Measurements from ENCODE around the gene EID2.

The EID2 gene

DNA sequence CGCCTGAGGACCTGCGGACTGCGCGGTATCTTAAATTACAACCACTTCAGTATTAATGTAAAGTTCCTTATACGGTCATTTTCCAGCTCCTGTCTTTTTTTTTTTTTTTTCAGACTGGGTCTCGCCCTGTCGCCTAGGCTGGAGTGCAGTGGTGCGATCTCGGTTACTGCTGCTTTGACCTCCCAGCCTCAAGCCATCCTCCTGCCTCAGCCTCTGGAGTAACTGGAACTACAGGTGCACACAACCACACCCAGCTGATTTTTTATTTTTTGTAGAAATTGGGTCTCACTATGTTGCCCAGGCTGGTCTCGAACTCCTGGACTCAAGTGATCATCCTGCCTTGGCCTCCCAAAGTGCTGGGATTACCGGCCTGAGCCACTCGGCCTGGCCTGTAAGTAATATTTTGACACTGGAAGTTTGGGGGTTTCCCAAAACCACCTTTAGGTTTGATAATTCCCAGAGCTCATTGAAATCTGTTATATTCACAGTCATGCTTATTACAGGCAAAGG, 6.9 kb downstream of the EID2 start:
- DNase-seq: no peak

DNA sequence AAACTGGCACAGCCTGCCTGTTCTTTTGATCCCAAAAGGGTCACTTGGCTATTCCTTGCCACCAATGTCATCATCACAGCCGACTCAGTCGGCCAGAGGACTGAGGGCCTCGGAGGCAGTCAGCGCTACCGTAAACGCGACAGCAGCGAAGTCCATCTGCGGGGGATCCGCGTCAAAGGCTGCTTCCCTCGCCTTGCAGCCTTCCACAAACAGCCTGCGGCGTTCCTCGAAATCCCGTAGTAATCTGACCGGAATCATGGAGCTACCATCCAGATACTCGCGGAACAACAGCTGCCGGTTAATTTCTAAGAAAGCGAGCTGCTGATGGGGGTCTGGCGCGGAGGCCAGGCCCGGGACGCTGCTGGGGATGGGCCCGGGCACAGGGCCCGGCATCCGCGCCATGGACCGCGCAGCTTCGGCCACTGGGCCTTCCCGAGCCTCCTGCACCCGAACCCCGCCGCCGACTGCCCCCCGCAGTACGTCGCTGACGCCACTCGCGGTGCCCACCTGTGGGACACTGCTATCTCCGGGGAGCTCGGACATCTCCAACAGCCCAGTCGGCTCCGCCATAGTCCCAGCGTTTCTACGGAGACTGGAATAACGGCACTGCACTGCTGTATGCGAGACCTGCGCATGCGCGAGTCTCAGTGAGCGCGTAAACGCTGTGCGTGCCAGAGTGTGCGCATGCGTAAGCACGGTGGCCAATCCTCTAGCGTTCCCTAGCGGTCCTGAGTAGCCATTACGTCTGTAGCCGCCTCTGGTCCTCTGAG, 7.5 kb downstream of the EID2 start, which contains the start of gene EID2B:
Gene EID2B, minus strand, starts transcription at position 620 of the 770 bp plus-strand sequence. Its CDS starts 50 bp downstream, at position 570.
- peak; percentile 88 for DNase-seq

DNA sequence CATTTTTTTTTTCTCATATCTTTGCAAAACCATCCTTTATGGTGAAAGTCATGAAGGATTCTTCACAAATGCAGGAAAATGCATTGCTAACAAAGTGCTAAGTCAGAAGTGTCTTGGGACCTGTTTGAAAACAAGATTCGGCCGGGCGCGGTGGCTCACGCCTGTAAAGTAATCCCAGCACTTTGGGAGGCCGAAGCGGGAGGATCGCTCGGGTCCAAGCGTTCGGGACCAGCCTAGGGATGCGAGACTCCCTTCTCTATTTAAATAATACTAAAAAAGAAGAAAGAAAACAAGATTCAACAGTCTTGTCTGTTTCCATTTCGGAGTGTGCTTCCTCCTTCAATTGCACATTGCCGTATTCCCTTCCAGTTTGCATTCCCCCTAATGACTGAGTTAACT, 8.1 kb downstream of the EID2 start:
- DNase-seq: no peak

DNA sequence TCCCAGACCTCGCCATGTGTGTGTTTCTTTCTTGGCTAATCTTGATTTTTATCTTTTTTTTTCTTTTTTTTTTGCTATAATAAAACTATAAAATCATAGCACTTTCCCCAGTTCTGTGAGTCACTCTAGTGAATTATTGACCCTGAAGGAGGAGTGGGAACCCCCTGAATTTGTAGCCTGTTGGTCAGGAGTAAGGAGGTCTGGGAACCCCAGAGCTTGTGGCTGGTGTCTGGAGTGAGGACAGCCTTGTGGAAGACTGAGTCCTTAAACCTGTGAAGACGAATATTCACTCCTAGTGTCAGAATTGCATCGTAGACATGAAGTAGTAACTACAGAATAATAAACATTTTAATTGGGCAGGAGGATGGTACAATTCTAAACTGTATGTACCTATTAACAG, 14.8 kb downstream of the EID2 start:
- DNase-seq: no peak

DNA sequence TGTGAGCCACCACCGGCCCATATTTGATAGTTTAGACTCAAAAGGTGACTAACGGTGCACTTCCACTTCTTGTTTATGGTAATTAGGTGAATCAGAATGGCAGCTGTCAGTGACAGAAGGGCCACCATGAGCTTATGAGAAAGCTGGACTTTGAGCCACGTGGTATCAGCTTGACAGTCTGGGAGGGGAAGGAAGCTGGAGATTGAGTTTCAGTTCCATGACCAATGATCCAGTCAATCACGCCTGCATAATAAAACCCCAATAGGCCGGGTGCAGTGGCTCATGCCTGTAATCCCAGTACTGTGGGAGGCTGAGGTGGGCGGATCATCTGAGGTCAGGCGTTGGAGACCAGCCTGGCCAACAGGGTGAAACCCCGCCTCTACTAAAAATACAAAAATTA, 15.5 kb downstream of the EID2 start:
- no peak for DNase-seq

DNA sequence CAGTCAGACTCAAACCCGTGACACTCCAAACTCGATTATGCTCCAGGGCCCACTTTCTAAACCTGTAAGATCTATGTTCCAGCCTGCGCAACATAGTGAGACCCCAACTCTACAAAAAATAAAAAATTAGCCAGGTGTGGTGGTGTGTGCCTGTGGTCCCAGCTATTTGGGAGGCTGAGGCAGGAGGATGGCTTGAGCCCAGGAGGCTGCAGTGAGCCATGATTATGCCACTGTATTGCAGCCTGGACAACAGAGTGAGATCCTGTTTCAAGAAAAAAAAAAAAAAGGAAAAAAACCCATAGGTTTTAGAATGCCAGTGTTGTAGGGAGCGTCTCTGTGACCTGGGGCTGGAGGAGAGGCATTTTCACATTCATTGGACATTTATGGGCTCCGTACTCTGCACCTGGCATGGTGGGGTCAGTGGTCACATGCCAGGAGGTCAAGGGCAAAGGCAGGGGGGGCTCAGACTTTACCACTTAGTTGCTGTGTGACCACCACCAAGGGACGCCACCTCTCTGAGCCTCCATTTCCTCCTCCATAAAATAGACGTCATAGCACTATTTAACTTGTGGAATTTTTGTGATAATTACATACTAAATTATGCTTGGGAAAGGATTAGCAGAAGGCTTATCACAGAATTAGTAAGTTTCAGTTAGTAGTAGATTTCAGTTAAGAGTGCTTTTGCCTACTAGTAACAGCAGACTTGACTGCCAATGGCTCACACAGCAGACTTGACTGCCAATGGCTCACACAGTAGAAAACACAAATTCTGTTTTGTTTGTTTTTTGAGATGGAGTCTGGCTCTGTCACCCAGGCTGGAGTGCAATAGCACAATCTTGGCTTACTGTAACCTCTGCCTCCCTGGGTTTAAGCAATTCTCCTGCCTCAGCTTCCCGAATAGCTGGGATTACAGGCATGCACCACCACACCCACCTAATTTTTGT, 19.1 kb downstream of the EID2 start:
- no peak for DNase-seq

DNA sequence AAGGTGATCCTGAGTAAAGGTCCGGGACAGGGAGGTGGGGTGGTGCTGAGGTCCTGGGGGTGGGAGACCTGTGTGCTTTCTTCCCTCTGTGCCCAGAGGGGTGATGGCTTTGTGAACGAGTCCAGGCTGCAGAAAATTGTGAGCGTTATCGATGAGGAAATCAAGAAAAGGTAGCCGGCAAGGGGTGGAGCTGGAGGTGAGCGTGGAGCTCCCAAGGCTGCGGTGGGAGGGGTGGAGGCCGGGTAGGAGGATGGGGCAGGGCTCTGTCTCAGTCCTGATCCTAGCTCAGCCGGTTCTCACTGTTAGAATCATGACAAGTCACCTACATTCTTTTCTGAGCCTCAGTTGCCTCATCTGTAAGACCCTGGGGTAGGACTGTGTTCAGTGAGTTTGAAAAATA, 21.0 kb downstream of the EID2 start:
- DNase-seq: peak; percentile 14

DNA sequence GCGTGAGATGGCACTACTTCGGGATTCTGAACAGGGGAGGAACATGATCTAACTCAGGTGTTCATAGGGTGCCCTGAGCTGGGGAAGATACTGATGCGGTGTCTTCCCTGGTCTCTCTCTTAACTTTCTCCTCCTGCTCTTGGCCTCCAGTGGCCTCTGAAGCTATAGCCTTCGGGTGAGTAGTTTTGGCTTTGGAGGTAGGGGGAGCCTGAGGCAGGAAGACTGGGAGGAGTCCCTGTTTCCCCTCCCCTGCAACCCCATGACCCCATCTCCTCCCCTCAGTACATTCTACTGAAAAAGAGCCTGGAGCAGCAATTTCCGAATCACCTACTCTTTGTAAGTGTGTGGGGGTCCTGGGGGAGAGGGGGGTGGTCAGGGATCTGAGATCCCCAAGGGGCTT, 21.5 kb downstream of the EID2 start:
- peak; percentile 21 for DNase-seq

DNA sequence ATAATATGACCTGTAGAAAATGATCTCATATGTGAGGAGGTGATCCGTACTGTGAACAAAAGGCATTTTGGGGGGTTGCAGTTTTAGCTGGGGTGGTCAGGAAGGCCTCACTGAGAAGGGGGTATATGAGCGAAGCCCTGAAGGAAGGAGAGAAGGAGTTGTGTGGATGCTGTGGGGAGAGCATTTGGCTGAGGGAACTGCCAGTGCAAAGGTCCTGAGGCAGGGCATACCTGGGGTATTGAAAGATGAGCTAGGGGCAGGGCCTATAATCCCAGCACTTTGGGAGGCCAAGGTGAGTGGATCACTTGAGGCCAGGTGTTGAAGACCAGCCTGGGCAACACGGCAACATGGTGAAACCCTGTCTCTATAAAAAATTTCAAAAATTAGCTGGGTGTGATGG, 22.5 kb downstream of the EID2 start:
- DNase-seq: no peak

DNA sequence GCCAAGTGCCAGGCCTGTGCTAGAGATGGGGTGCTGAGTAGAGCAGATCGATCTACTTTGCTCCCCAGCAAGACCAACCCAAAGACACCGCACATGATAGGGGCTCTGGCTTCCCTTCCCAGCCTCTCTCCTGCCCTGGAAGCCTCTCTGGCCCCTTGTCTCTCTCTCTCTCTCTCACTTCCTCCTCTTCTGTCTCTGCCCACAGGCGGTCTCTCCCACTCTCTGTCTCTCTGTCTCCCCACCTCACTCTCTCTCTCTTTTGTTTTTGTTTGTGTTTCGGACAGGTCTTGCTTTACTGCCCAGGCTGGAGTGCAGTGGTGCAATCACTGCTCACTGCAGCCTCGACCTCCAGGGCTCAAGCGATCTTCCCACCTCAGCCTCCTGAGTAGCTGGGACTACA, 23.7 kb downstream of the EID2 start:
- DNase-seq: no peak

DNA sequence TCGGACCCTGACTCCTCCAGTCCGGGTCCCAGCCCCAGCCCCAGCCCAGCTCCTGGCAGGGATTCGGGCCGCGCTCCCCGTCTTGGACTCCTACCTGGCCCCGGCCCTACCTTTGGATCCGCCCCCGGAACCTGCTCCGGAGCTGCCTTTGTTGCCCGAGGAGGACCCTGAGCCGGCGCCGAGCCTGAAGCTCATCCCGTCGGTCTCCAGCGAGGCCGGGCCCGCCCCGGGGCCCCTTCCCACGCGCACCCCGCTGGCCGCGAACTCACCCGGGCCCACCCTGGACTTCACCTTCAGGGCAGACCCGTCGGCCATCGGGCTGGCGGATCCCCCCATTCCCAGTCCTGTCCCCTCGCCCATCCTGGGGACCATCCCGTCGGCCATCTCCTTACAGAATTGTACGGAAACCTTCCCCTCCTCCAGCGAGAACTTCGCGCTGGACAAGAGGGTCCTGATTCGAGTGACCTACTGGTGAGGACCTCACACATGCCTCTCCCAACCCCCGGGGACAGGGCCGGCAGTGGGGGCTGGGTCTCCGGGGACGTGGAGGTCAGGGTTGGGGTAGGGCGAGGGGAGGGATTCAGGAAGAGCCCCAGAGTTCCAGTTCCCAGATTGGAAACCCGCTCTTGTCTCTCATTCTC, 24.3 kb downstream of the EID2 start:
- no peak for DNase-seq

DNA sequence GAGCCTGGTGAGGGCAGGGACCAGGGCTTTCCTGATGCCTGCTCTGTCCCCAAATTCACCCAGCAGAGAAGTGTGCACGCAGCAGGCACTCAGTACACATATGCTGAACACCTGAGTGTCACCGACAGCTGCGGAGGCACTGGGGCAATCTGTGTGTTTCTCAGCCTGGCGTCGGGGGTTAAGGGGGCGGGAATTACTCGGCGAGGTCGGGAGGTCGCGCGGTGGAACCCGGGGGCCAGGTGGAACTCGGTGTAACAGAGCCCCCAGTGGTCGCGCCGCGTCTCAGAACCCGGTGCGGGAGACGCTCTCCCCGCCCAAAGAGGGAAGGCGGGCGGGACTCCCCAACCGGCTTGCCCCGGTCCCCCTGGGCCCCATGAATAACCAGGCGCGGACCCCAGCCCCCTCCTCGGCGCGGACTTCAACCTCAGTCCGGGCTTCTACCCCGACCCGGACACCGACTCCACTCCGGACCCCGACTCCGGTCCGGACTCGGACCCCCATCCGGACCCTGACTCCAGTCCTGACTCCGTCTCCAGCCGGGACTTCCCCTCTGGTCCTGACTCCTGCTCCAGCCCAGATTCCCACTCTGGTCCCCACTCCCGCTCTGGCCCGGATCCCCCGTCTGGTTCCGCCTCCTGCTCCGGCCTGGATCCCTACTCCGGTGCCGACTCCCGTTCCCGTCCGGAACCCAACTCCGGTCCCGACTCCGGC, 25.0 kb downstream of the EID2 start, which contains the start of gene SELENOV:
Gene SELENOV, plus strand, starts transcription at position 300 of the 711 bp plus-strand sequence. Its CDS starts 74 bp downstream, at position 374.
- no peak for DNase-seq

DNA sequence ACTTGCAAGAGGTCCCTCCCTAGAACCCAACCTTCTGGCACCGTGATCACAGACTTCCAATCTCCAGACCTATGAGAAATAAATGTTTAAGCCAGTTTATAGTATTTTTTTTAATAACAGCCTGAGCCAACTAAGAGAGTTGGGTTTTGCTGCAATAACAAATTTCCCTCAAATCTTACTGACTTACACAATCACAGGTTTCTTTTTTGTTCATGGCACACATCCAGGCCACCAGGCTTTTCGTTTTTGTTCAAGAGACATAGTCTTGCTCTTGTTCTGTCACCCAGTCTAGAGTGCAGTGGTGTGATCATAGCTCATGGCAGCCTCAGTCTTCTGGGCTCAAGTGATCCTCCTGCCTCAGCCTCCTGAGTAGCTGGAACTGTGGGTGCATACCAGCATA, 27.0 kb downstream of the EID2 start:
- no peak for DNase-seq

DNA sequence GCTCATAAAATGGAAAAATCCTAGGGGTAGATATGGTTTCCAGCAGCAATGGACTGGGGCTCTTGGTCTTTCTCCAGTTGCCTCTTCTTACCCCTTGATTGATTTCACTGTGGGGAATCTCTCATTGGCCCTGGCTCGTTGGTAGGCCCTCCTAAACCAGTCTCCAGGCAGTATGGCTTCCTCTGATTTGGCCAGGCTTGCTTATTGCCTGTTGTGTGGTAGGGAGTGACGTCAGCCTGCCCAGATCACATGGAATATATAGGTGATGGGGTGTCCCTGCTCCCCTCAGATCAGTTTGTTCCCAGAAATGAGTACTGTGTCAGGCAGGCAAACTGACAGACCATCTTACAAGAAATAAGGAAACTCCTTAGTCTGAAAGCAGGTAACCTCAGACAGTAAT, 30.7 kb downstream of the EID2 start:
- DNase-seq: no peak

DNA sequence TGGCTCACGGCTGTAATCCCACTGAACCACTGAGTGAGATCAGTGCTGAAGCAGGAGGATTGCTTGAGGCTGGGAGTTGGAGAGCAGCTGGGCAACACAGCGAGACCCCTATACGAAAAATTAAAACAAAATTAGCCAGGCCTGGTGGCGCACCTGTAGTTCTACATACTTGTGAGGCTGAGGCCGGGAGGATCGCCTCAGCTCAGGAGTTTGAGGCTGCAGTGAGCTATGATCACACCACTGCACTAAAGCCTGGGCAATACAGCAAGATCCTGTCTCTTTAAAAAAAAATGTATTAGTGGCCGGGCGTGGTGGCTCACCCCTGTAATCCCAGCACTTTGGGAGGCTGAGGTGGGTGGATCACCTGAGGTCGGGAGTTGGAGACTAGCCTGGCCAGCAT, 31.3 kb downstream of the EID2 start:
- DNase-seq: no peak

DNA sequence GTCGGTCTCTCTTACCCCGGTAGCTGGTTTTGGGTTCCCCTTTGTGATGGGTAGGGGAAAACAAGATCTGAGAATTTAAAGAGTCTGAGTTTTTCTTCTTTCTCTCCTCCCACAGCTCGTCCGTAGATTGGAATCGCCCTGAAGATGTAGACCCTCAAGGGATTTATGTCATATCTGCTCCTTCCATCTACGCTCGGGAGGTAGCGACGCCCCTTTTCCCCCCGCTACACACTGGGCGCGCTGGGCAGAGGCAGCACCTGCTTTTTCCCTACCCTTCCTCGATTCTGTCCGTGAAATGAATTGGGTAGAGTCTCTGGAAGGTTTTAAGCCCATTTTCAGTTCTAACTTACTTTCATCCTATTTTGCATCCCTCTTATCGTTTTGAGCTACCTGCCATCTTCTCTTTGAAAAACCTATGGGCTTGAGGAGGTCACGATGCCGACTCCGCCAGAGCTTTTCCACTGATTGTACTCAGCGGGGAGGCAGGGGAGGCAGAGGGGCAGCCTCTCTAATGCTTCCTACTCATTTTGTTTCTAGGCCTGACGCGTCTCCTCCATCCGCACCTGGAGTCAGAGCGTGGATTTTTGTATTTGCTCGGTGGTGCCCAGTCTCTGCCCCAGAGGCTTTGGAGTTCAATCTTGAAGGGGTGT, 32.1 kb downstream of the EID2 start:
- DNase-seq: no peak

DNA sequence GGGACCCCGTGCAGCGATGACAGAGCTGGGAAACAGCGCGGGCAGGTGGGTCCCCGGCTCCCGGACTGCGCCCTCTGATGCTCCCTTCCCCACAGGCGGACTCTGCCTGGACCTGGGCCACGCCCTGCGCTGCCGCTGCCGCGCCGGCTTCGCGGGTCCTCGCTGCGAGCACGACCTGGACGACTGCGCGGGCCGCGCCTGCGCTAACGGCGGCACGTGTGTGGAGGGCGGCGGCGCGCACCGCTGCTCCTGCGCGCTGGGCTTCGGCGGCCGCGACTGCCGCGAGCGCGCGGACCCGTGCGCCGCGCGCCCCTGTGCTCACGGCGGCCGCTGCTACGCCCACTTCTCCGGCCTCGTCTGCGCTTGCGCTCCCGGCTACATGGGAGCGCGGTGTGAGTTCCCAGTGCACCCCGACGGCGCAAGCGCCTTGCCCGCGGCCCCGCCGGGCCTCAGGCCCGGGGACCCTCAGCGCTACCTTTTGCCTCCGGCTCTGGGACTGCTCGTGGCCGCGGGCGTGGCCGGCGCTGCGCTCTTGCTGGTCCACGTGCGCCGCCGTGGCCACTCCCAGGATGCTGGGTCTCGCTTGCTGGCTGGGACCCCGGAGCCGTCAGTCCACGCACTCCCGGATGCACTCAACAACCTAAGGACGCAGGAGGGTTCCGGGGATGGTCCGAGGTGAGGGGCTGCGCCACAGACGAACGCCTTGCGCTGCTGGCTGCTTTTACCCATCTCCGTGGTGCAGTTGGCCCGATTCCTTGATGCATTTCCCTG, 32.8 kb downstream of the EID2 start:
- DNase-seq: peak; percentile 78

DNA sequence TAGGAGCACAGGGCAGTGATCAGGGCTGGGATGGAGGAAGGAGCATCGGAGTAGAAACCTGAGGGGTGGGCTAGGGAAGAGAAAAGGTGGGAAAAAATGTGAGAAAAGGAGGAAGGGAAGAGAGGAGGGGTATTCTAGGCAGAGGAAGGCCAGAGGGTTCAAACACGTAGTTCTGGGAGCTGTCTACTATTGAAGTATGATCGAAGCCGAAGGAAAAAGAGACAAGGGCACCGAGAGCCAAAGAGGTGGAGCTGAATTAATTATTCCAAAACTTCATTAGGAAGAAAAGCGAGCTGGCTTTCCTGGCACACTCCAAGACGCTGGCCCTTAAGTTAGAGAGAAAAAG, 33.4 kb downstream of the EID2 start:
- DNase-seq: no peak

DNA sequence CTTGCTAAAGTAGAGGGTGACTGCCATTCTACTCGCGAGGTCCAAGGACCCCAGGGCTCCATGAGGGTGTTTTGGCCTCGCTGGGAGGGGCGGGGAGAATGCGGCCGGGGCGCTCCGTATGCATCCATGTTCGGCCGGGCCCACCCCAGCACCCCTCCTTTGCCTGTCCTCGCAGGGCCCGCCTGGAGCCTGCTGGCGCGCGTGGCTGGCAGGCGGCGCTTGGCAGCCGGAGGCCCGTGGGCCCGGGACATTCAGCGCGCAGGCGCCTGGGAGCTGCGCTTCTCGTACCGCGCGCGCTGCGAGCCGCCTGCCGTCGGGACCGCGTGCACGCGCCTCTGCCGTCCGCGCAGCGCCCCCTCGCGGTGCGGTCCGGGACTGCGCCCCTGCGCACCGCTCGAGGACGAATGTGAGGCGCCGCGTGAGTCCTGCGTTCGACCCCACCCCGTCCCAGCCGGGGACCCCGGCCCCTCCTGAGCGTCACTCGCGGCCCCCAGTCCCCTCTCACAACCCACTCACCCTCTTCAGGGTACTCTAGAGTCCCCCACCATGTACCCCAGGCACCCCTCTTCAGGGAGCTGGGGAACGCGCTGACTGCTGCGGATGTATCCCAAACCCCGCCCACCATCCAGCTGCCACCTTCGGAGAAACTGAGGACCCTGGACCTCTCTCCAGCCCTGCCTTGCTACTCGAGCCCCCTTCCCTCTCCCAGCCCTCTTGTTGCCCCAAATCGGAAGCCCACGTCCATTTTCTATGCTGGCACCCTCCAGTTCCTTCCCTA, 37.1 kb downstream of the EID2 start:
- no peak for DNase-seq

DNA sequence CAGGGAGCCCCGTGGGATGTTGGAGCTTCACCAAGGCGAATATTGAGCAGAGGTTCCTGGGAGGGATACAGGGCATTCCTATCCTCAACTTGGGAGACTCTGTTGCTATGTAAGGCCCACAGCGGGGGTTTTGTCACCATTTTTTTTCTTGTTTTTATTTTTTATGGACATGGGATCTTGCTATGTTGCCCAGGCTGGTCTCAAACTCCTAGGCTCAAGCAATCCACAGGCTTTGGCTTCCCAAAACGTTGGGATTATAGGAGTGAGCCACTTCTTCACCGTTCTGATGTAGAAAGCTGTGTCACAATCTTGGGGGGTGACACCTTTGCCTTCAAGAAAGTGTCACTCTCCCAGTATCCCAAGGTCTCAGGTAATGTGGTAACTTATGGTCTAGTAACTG, 38.6 kb downstream of the EID2 start:
- DNase-seq: no peak

All from DMS153 (cell line).